ENCODE results near the gene IFT80. TPM values are rescaled to one million over a fixed set of nuclear protein-coding genes. Genes with fewer than 3 reads are reported as not detected.
"Not testable (repeated sequence)": the region's sequence is repeated elsewhere in the genome, so short reads cannot be mapped to it uniquely, and the experiment has no call there.

The IFT80 gene
- total RNA-seq, 4 donors from 2014 or later: 43.8 to 111 (median 51.0) TPM

DNA sequence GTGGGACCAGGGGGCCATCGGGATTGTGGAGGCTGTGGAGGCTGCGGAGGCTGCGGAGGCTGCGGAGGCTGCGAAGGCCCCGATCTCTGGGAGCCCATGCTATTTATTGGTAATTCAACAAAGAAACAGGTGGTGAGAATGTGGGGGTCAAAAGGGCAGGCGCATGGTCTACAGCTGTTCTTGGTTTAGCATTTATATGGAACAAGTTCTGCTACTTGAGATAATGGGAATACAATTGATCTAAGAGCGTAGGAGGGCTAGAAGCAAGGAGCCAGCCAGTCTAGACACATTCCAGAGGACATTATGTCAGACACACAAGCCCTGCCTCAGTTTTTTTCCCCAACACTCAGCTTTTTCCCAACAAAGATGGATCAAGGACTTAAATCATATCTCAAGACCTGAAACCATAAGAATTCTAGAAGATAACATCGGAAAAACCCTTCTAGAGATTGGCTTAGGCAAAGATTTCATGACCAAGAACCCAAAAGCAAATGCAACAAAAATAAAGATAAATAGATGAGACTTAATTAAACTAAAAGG is 153.7 kb downstream of the IFT80 start:
- Histone ChIP-seq H3K27ac (no peak overlapping the region), H3K4me3 (replicated peaks in 1 of 3) (no peak overlapping the region), H3K36me3 (no peaks in the 10 kb centered on the region), H3K9me3 (no peaks in the 10 kb centered on the region), H3K27me3 (no peaks in the 10 kb centered on the region), H3K4me1 (no peaks in the 10 kb centered on the region)
- no peak for TF ChIP-seq POLR2A (IDR thresholded peaks at IDR 0.05)
- no peak for DNase-seq
- intact Hi-C loops (cut with DNase I): no loop called here
- WGBS, 2 donors: 90 to 95% methylated on average over 9 of the region's 9 CpGs

GRCh38 chr3:160240719-160241118 is 158.3 kb downstream of the IFT80 start:
- H3K27ac ChIP-seq; H3K4me3 ChIP-seq (replicated peaks in 1 of 3); H3K9me3 ChIP-seq; DNase-seq; H3K4me1 ChIP-seq; H3K36me3 ChIP-seq; H3K27me3 ChIP-seq; intact Hi-C loops (cut with DNase I): not testable (repeated sequence)
- 88 to 89% methylated on average over 6 of the region's 6 CpGs for WGBS, 2 donors

DNA sequence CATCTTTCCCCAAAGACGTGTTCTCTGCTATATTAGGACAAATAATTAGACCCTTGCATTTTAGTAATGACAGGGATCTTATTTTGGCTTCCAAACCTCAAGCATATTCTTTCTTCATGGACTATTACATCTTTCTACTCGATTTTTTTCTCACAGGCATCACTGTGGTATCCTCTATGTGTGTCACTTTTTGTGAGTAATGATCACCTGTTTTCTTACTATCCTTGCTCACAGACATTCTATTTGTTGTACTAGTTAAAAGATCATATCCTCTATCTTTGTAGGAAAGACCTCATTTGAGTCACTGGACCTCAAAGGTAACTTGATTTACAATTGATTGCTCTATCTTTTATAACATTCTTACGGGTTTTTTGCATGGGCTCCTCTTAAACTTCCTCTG is 167.0 kb downstream of the IFT80 start:
- H3K4me1 ChIP-seq: no peaks in the 10 kb centered on the region
- DNase-seq: no peak
- no peaks in the 10 kb centered on the region for H3K9me3 ChIP-seq
- TF ChIP-seq, protein P1, sequence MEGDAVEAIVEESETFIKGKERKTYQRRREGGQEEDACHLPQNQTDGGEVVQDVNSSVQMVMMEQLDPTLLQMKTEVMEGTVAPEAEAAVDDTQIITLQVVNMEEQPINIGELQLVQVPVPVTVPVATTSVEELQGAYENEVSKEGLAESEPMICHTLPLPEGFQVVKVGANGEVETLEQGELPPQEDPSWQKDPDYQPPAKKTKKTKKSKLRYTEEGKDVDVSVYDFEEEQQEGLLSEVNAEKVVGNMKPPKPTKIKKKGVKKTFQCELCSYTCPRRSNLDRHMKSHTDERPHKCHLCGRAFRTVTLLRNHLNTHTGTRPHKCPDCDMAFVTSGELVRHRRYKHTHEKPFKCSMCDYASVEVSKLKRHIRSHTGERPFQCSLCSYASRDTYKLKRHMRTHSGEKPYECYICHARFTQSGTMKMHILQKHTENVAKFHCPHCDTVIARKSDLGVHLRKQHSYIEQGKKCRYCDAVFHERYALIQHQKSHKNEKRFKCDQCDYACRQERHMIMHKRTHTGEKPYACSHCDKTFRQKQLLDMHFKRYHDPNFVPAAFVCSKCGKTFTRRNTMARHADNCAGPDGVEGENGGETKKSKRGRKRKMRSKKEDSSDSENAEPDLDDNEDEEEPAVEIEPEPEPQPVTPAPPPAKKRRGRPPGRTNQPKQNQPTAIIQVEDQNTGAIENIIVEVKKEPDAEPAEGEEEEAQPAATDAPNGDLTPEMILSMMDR (IDR thresholded peaks at IDR 0.05): no peak
- no peak for TF ChIP-seq POLR2A (IDR thresholded peaks at IDR 0.05)
- intact Hi-C loops (cut with DNase I): no loop called here
- H3K27ac ChIP-seq: no peak overlapping the region
- no peaks in the 10 kb centered on the region for H3K36me3 ChIP-seq
- 73 to 78% methylated on average over 3 of the region's 3 CpGs for WGBS, 2 donors
- no peak overlapping the region for H3K4me3 ChIP-seq (replicated peaks in 1 of 3)
- peaks cover 2% of the 10 kb centered on the region for H3K27me3 ChIP-seq

- no peak overlapping the region for H3K27ac ChIP-seq
- no peak for TF ChIP-seq POLR2A (IDR thresholded peaks at IDR 0.05)
- TF ChIP-seq, protein P1 (IDR thresholded peaks at IDR 0.05): no peak
- no peak overlapping the region for H3K4me3 ChIP-seq (replicated peaks in 1 of 3)
- peaks cover 9 to 10% of the 10 kb centered on the region in 2 donors for H3K4me1 ChIP-seq
- H3K27me3 ChIP-seq: peaks cover 6% of the 10 kb centered on the region
- no peaks in the 10 kb centered on the region for H3K36me3 ChIP-seq
- intact Hi-C loops (cut with DNase I): no loop called here
- 79 to 83% methylated on average over 3 of the region's 3 CpGs for WGBS, 2 donors
- H3K9me3 ChIP-seq: no peaks in the 10 kb centered on the region
- no peak for DNase-seq
These were observed 171.6 kb downstream of the IFT80 start for GRCh38 chr3:160227419-160227818.

GRCh38 chr3:160226026-160226907 is 172.8 kb downstream of the IFT80 start:
- TF ChIP-seq, protein P1 (IDR thresholded peaks at IDR 0.05): no peak
- TF ChIP-seq POLR2A (IDR thresholded peaks at IDR 0.05): no peak
- WGBS, 2 donors: 8 to 20% methylated on average over 3 to 32 of the region's 87 CpGs
- Histone ChIP-seq H3K36me3 (no peaks in the 10 kb centered on the region), H3K4me1 (peaks cover 9 to 10% of the 10 kb centered on the region in 2 donors), H3K27ac (no peak overlapping the region), H3K4me3 (replicated peaks in 1 of 3) (peak overlapping the region in 1 of 3 donors; percentile 39), H3K27me3 (peaks cover 6% of the 10 kb centered on the region), H3K9me3 (no peaks in the 10 kb centered on the region)
- peak; percentile 10 to 16 for DNase-seq
- intact Hi-C loops (cut with DNase I): no loop called here

Measured in thyroid gland (tissue), 4 donors.